ENCODE measurements around the gene CDH12.

GRCh38 chr5:22496666-22497065 lies 356.5 kb downstream of the CDH12 start:
- no peak for TF ChIP-seq EGR1 (IDR thresholded peaks at IDR 0.05)
- no peak for TF ChIP-seq YY1 (IDR thresholded peaks at IDR 0.05; ENCODE audit: low read depth)
- no peak for TF ChIP-seq FOXM1 (IDR thresholded peaks at IDR 0.05; ENCODE audit: borderline replicate concordance, low read depth)
- TF ChIP-seq MAX (IDR thresholded peaks at IDR 0.05) = no peak
- TF ChIP-seq, protein P1, sequence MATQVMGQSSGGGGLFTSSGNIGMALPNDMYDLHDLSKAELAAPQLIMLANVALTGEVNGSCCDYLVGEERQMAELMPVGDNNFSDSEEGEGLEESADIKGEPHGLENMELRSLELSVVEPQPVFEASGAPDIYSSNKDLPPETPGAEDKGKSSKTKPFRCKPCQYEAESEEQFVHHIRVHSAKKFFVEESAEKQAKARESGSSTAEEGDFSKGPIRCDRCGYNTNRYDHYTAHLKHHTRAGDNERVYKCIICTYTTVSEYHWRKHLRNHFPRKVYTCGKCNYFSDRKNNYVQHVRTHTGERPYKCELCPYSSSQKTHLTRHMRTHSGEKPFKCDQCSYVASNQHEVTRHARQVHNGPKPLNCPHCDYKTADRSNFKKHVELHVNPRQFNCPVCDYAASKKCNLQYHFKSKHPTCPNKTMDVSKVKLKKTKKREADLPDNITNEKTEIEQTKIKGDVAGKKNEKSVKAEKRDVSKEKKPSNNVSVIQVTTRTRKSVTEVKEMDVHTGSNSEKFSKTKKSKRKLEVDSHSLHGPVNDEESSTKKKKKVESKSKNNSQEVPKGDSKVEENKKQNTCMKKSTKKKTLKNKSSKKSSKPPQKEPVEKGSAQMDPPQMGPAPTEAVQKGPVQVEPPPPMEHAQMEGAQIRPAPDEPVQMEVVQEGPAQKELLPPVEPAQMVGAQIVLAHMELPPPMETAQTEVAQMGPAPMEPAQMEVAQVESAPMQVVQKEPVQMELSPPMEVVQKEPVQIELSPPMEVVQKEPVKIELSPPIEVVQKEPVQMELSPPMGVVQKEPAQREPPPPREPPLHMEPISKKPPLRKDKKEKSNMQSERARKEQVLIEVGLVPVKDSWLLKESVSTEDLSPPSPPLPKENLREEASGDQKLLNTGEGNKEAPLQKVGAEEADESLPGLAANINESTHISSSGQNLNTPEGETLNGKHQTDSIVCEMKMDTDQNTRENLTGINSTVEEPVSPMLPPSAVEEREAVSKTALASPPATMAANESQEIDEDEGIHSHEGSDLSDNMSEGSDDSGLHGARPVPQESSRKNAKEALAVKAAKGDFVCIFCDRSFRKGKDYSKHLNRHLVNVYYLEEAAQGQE (IDR thresholded peaks at IDR 0.05; ENCODE audit: low read depth) = no peak
- TF ChIP-seq RAD21 (IDR thresholded peaks at IDR 0.05; ENCODE audit: low read depth) = no peak
